ENCODE measurements around the gene ZNF354C. TPM values are rescaled to one million over a fixed set of nuclear protein-coding genes. Genes with fewer than 3 reads are reported as not detected.
A peak's percentile ranks its signal among the peaks of the same experiment; 100 is the strongest.

Gene ZNF354C
- total and polyA plus RNA-seq, 2 of the 8 experiments (the other 6 are each of a cell fraction or from before 2014, with no cell fraction given) = 0.85 to 2.3 TPM

GRCh38 chr5:179119415-179120170 lies 59.4 kb downstream of the ZNF354C start:
- Histone ChIP-seq H4K8ac (ENCODE audit: extremely low read depth, insufficient read depth, low read length) (no peak overlapping the region), H3K14ac (ENCODE audit: insufficient read length) (no peak overlapping the region), H3K56ac (replicated peaks; ENCODE audit: insufficient read length, low read depth, low read length) (no peak overlapping the region), H2AK5ac (ENCODE audit: low read depth, low read length) (no peak overlapping the region), H4K5ac (ENCODE audit: insufficient read length, low read depth, low read length) (no peak overlapping the region), H3K36me3 (ENCODE audit: control insufficient read depth in 2 of 4, insufficient read depth in 4 of 4, low read length in 3 of 4) (0 out of 8 replicates have a peak, but pooled peaks cover 0 to 2% (median 0%) of the 10 kb centered on the region in 4 experiments), H3K27me3 (replicated peaks in 1 of 4; ENCODE audit: control insufficient read depth in 3 of 4, extremely low read depth in 1 of 4, insufficient read depth in 3 of 4, low read length in 3 of 4) (no peaks in the 10 kb centered on the region), H3K18ac (ENCODE audit: extremely low read depth, low read length) (no peak overlapping the region), H2AFZ (ENCODE audit: low read length) (no peak overlapping the region), H3K79me2 (ENCODE audit: control insufficient read depth in 1 of 2, insufficient read depth in 2 of 2, low read length in 2 of 2) (no peaks in the 10 kb centered on the region), H3K23ac (ENCODE audit: insufficient read length) (no peak overlapping the region), H2BK15ac (ENCODE audit: low read length) (no peak overlapping the region), H3K23me2 (ENCODE audit: low read depth, low read length) (no peaks in the 10 kb centered on the region; the same call in 1 of the 2 replicates), H3K9me3 (ENCODE audit: insufficient read depth in 2 of 2, low read depth in 1 of 2, low read length in 1 of 2) (peaks cover 51 to 86% of the 10 kb centered on the region in 2 experiments), H4K91ac (replicated peaks; ENCODE audit: insufficient read length, low read length) (no peak overlapping the region), H3K27ac (ENCODE audit: low read depth, low read length) (no peak overlapping the region), H3K79me1 (ENCODE audit: low read depth, low read length) (no peaks in the 10 kb centered on the region), H3K4me3 (ENCODE audit: extremely low read depth in 1 of 4, insufficient read depth in 2 of 4, low read depth in 3 of 4, low read length in 4 of 4) (no peak overlapping the region), H3K9ac (replicated peaks in 1 of 4; ENCODE audit: extremely low read depth in 1 of 4, low read depth in 3 of 4, low read length in 3 of 4) (no peak overlapping the region), H3K4me1 (replicated peaks in 1 of 4; ENCODE audit: control insufficient read depth in 3 of 4, insufficient read depth in 4 of 4, low read length in 3 of 4) (no peaks in the 10 kb centered on the region), H2BK120ac (replicated peaks; ENCODE audit: low read depth, low read length) (no peak overlapping the region), H3K4ac (replicated peaks; ENCODE audit: insufficient read length, low read depth, low read length) (no peak overlapping the region), H4K20me1 (replicated peaks in 1 of 2; ENCODE audit: control insufficient read depth in 1 of 2, insufficient read depth in 2 of 2, low read length in 2 of 2) (no peaks in the 10 kb centered on the region), H2BK20ac (ENCODE audit: low read length) (no peak overlapping the region), H2BK12ac (ENCODE audit: low read depth, low read length) (no peak overlapping the region), H2BK5ac (ENCODE audit: low read depth, low read length) (no peak overlapping the region), H3K4me2 (ENCODE audit: insufficient read depth in 1 of 2, low read depth in 2 of 2, low read length in 2 of 2) (no peak overlapping the region)
- DNase-seq (ENCODE audit: low read depth in 1 of 2, low spot score in 2 of 2) (peak in 1 of 2 experiments; percentile 13), FAIRE-seq (no peak)
- CTCF ChIA-PET (ENCODE audit: partially characterized antibody) = no interaction called here
- 90% methylated on average over 14 of the region's 15 CpGs; no CpG with 5 or more reads in 1 of the 2 experiments for WGBS, 2 experiments (ENCODE audit: extremely low coverage in 1 of 2, insufficient coverage in 1 of 2, insufficient read length in 1 of 2, insufficient replicate concordance in 2 of 2, low coverage in 1 of 2, low lambda C conversion rate in 2 of 2, missing lambda C conversion rate in 1 of 2)
- POLR2A ChIA-PET (ENCODE audit: partially characterized antibody) = no interaction called here
- no peak for TF ChIP-seq TCF12 (IDR thresholded peaks at IDR 0.05; ENCODE audit: low read depth, low read length)
- no peak for TF ChIP-seq SUZ12 (IDR thresholded peaks at IDR 0.05; ENCODE audit: low read length)
- TF ChIP-seq SP2 (IDR thresholded peaks at IDR 0.05; ENCODE audit: low read length) = no peak
- no peak for TF ChIP-seq SP1 (IDR thresholded peaks at IDR 0.05; ENCODE audit: low read depth, low read length)
- no peak for TF ChIP-seq KDM4A (IDR thresholded peaks at IDR 0.05; ENCODE audit: low read depth, low read length, severe bottlenecking)
- TF ChIP-seq POU5F1 (IDR thresholded peaks at IDR 0.05; ENCODE audit: low read depth, low read length) = no peak
- TF ChIP-seq MAFK (IDR thresholded peaks at IDR 0.05; ENCODE audit: low read depth, low read length) = no peak
- TF ChIP-seq, protein P1, sequence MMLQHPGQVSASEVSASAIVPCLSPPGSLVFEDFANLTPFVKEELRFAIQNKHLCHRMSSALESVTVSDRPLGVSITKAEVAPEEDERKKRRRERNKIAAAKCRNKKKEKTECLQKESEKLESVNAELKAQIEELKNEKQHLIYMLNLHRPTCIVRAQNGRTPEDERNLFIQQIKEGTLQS (IDR thresholded peaks at IDR 0.05; ENCODE audit: insufficient read depth, low read depth, low read length) = no peak
- no peak for TF ChIP-seq SRF (IDR thresholded peaks at IDR 0.05; ENCODE audit: low read depth, low read length)
- no peak for TF ChIP-seq SAP30 (IDR thresholded peaks at IDR 0.05; ENCODE audit: insufficient read depth, insufficient replicate concordance, low read length)
- no peak for TF ChIP-seq EGR1 (IDR thresholded peaks at IDR 0.05; ENCODE audit: borderline replicate concordance, low read depth, low read length)
- no peak for TF ChIP-seq RAD21 (IDR thresholded peaks at IDR 0.05 in 1 of 2, conservative IDR thresholded peaks at IDR 0.05 in 1 of 2; ENCODE audit: low read depth in 2 of 2, low read length in 2 of 2)
- no peak for TF ChIP-seq SP4 (IDR thresholded peaks at IDR 0.05; ENCODE audit: low read length)
